Measurements from ENCODE around the gene TBC1D2B. TPM values are rescaled to one million over a fixed set of nuclear protein-coding genes. Genes with fewer than 3 reads are reported as not detected.
A peak's percentile ranks its signal among the peaks of the same experiment; 100 is the strongest.

TBC1D2B gene
- polyA plus RNA-seq, 4 donors = 29.0 to 32.1 (median 30.5) TPM

GRCh38 chr15:78075490-78076230, 1.9 kb downstream of the TBC1D2B start:
- DNase-seq (ENCODE audit: low read depth in 4 of 4, low spot score in 3 of 4) = peak in 1 of 4 donors; percentile 65

GRCh38 chr15:78073046-78073787, 4.3 kb downstream of the TBC1D2B start:
- no peak for DNase-seq (ENCODE audit: low read depth in 4 of 4, low spot score in 3 of 4)

DNA sequence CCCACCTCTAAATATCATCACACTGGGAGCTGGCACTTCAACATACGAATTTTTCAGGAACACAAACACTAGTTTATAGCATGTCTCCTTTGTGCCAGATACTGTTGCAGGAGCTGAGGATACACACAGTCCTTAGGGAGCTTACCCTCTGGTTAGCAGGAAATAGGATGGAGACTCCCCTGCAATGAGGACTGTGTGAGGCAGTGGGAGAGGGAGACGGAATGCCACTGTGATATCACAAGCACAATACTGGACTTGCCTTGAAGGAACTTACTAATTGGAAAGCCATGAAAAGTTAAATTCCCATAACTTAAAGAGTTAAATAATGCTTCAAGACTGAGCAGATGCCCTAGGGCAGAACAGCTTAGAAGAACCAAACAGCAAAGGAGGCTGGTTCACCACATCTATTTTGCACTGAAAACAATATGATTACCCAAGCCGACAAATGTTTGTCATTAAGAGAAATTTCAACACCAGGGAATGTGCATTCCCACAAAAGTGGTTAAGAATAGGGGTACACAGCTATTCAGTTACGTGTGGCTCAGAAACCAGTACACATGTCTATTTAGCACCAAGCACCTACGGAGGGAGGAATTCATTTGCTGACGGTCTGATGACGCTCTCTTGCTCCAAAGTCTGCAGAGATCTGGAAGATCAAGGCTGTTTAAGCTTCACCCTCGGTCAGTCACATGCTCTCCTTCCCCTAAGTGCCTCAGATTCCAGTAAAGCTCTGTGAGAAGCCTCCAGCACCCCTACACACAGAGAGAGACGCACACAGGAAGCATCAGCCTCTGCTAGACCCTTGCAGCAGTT, 5.2 kb downstream of the TBC1D2B start:
- DNase-seq (ENCODE audit: low read depth in 4 of 4, low spot score in 3 of 4) = no peak

- DNase-seq (ENCODE audit: low read depth in 4 of 4, low spot score in 3 of 4) = no peak
These were observed 6.1 kb downstream of the TBC1D2B start for GRCh38 chr15:78071383-78071782.

GRCh38 chr15:78070049-78070700, 7.3 kb downstream of the TBC1D2B start:
- DNase-seq (ENCODE audit: low read depth in 4 of 4, low spot score in 3 of 4) = no peak

DNA sequence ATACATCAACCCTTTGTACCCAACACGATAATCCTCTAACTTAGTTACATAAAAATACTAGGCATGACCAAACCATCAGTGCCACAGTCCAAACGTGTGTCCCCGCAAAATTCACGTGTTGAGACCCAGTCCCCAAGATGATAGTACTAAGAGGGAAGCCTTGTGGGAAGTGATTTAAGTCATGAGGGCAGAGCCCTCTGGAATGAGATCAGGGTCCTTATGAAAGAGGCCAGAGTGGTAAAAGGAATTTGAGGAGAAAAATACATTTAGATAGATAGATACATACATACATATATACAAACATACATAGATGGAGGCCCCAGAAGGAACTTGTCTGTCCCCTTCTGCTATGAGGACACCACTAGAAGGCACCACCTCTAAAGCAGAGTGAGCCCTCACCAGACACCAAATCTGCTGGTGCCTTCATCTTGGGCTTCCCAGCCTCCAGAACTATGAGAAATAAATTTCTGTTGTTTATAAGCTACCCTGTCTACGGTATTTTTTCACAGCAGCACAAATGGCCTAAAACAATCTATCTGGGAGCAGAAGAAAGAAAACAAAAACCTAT, 8.0 kb downstream of the TBC1D2B start:
- no peak for DNase-seq (ENCODE audit: low read depth in 4 of 4, low spot score in 3 of 4)

DNA sequence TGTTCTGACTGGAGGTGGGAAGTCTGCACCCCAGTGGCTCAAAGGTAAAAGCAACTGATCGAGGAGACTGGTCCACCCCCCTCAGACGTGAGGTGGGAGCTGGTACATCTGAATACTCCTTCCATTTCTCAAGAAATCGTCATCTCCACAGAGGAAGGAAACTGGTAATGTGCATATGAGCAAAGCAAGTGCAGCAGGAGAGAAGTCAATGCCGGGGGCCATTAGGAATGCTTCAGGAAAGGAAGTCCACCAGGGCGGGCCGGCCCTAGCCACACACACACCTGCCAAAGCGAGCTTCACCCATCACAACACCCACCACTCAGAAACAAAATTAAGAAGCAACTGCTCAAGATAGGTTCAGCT, 8.5 kb downstream of the TBC1D2B start:
- no peak for DNase-seq (ENCODE audit: low read depth in 4 of 4, low spot score in 3 of 4)

GRCh38 chr15:78067328-78068228, 9.9 kb downstream of the TBC1D2B start:
- DNase-seq (ENCODE audit: low read depth in 4 of 4, low spot score in 3 of 4) = no peak

- DNase-seq (ENCODE audit: low read depth in 4 of 4, low spot score in 3 of 4) = no peak
These were observed 11.3 kb downstream of the TBC1D2B start for GRCh38 chr15:78065973-78066946.

DNA sequence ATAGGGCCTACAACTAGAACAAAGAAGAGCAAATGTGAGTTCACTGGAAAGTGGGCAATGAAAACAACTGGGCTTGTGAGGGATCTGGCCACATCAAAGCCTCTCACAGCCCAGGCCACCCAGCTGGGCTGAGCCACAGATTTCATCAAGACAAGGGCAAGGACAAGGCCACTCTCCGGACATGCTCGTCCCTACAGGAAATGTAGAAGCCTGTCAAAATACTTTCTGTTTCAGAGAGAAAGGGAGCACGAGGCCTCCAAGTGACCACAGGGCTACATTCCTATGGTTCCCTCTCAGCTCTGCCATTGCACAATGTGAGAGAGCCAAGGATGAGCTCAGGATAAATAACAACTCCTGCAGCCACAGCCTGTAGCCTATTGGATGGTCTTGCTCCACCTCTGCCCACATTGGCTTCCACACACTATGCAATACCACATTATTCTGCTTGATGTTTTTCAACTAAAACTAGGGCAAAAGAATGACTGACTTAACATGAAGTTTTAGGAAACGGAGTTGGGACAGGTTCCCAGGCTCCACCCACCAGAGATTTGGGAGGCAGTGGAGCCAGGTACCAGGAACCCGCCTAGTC, 12.1 kb downstream of the TBC1D2B start:
- DNase-seq (ENCODE audit: low read depth in 4 of 4, low spot score in 3 of 4) = no peak

- no peak for DNase-seq (ENCODE audit: low read depth in 4 of 4, low spot score in 3 of 4)
These were observed 13.0 kb downstream of the TBC1D2B start for GRCh38 chr15:78064544-78064943.

- no peak for DNase-seq (ENCODE audit: low read depth in 4 of 4, low spot score in 3 of 4)
These were observed 13.5 kb downstream of the TBC1D2B start for GRCh38 chr15:78063970-78064385.

DNA sequence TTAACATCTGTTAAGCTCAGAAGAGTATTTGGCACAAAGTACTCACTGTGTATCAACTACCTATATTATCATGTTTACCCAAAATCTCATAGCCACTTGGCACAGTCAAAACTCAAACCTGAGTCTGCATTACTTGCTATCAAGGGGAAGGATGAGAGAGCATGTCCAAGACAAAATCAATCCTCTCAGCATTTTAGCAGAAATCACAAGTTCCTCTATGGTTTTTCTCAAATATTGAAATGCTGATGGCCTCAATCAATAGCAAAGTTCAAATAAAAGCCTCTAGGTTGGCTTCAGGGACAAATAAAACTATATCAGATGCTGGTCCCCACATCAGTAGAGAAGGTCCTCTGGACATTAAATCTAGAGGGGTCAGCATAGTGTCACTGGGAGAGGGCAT, 14.3 kb downstream of the TBC1D2B start:
- DNase-seq (ENCODE audit: low read depth in 4 of 4, low spot score in 3 of 4) = no peak

DNA sequence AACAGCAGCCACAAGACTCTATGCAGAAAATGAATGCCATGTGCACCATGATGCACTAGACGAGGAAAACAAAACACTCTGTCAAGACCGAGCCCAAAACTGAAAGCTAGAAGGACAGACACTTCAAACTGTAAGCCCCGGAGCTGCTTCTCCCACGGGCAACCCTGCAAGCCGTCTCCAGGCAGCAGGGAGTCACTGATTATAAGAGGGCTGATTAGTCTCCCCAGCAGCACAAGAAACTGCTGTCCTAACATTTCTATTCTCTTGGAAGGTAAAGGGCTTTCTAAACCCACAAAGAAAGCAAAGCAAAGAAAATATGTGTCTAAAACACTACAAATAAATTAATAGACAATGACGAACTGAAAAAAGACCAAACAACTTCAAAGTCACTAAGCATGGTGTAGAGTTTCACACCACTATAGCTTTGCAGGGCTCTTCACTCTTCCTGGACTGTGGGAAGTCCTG, 15.5 kb downstream of the TBC1D2B start:
- no peak for DNase-seq (ENCODE audit: low read depth in 4 of 4, low spot score in 3 of 4)

GRCh38 chr15:78060232-78060631, 17.3 kb downstream of the TBC1D2B start:
- no peak for DNase-seq (ENCODE audit: low read depth in 4 of 4, low spot score in 3 of 4)

DNA sequence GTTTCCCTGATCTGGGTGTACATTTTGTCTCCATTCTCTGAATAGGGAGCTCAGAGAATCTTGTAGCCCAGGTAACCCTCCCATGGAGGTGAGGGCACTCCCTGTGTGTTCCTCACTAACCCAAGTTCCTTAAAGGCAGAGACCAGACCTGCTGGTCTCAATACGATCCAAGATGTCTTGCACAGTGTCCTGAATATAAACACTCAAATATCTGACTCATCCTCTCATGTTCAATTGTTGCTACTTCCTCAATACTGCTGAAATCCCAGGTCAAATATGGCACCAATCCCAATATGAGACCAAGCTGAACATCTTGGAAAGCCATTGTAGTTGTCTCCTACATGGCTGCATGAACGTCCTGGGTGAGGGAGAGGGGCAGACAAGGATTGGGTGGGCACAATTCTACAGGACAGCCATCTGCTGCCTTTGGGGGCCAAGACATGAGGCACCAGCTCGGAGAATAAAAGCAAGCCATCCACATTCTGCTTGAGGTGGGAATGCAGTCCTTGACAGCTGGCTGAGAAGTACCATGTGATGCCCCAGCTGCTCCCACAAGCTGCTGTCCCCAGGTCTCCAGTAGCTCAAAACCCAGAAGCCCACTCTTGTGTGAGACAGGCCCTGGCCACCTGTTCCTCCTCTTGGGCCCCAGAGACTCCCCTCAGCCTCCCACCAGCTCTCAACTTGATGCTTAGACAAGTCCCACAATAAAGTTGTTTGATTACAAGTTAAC, 18.2 kb downstream of the TBC1D2B start:
- DNase-seq (ENCODE audit: low read depth in 4 of 4, low spot score in 3 of 4) = no peak

DNA sequence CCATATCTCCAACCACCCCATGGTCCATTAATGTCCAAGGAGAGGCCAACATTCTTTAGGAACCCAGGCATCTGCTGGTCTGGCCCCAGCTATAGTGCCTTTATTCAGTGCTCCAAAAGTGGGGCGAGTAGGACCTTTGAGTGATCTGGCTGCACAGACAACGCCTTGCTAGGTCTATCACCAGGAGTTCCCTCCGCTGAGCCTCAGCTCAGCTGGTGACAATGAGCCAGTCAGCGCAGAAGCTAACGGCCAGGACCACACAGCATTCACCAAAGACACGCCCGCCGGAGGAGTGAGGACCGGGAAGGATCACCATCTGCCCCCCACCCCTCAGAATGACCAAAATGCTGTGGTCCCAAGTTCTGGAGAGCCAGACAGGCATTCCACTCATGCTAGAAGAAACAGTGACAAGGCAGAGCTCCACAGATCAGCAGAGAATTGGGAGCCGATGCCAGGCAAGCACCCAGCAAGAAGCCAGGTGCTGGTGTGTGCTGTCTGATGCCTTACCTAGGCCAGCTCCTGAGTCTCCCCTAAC, 19.0 kb downstream of the TBC1D2B start:
- no peak for DNase-seq (ENCODE audit: low read depth in 4 of 4, low spot score in 3 of 4)
